AG09319 (cell line): Measurements from ENCODE around the gene GTPBP8.

Source experiments
- DNase-seq: peaks from one replicate; pipeline ENCODE4 v3.0.0-alpha.2; 2010; ENCODE audit warnings: low read depth; ENCODE audit errors: extremely low read depth
- CTCF ChIP-seq: IDR thresholded peaks from 2 replicates; pipeline ENCODE4 v1.5.1; 2011; ENCODE audit warnings: low read depth, mild to moderate bottlenecking, inconsistent platforms, low read length, moderate library complexity

The GTPBP8 gene

GRCh38 chr3:112976001-112976400, 14.8 kb upstream of the GTPBP8 start:
- no peak for TF ChIP-seq CTCF
- DNase-seq = no peak

DNA sequence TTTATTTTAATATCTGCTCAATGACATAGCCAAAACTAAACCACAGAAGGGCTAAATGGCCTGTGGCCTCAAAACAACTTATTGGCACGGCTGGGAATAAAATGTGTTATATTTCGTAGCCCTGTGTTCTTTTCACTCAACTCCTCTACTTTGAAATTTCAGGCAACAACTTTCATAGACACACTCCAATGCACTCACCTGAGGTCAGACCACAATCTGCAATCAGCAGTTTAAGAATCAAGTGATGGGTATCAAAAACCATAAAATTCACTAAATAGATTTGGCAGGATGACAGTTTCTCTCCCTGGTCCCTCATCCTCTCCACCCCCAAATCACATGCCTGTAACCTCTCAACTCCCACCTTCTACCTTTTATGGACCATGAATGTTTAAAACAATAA, 13.8 kb upstream of the GTPBP8 start:
- DNase-seq = no peak
- no peak for TF ChIP-seq CTCF

DNA sequence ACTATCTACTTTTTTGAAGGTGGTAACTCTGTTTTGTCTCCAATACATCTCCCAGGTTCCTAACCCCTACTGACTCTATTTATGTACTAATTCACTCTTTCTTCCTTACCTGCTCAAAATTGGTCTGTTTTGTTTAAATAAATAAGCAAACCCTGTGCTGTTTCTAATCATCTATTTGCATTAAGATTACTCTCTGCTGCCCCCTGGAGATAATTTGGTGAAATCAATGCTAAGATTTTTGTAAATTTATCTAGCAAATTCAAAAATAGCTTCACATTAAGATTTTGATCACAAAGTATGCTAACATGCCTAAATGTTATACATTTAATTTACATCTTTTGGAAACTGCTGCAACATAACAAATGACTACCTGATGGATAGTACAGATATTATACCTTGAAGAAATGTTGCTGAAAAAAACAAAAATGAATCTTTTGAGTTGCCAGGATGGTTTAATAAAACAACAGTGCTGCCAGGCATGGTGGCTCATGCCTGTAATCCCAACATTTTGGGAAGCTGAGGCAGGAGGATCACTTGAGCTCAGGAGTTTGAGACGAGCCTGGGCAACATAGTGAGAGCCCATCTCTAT, 11.4 kb upstream of the GTPBP8 start:
- DNase-seq = peak; percentile 10
- TF ChIP-seq CTCF = peak; percentile 56

DNA sequence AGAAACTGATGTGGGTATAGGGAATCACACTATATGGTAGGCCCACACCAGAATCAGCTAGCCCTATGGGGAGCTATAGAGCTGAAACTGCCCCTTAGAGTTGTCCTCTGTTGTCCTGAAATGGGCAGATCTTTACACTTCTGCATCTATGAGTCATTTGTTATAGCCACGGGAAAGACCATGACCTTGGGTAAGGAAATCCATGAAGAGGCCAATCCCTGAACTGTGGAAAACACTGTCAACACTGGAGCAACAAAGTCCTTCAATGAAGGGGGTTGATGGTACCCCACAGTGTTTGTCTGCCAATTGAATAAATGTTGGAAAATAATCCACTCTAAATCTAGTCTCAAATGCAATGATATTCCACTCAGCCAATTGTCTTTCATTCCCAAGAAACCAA, 10.7 kb upstream of the GTPBP8 start:
- no peak for TF ChIP-seq CTCF
- DNase-seq = no peak

GRCh38 chr3:112982710-112983109, 8.1 kb upstream of the GTPBP8 start:
- DNase-seq = no peak
- TF ChIP-seq CTCF = no peak

- TF ChIP-seq CTCF = no peak
- DNase-seq = no peak
These were observed 6.3 kb upstream of the GTPBP8 start for GRCh38 chr3:112984485-112984884.

- DNase-seq = no peak
- TF ChIP-seq CTCF = no peak
These were observed 3.0 kb upstream of the GTPBP8 start for GRCh38 chr3:112987710-112988334.
